Kidney (tissue), 14 donors: Measurements from ENCODE around the gene AIFM1. TPM values are rescaled to one million over a fixed set of nuclear protein-coding genes. Genes with fewer than 3 reads are reported as not detected.
A peak's percentile ranks its signal among the peaks of the same experiment; 100 is the strongest.

Experiments used
- DNase-seq, 5 donors: peaks; one replicate each; pipeline ENCODE4 v3.0.0-alpha.2; 2013 to 2020
- FAIRE-seq: peaks from 2 replicates; lab custom pipeline; 2012; peaks lifted over from hg19 to GRCh38; lab: Jason Lieb, UNC
- H3K27ac ChIP-seq, 2 donors: one replicate each; pipeline ENCODE4 v1.7.0; 2013; ENCODE audit warnings: low read depth in 2 of 2, low read length in 2 of 2, inconsistent platforms in 1 of 2
- H3K27me3 ChIP-seq: one replicate; pipeline ENCODE4 v1.7.1; 2013; ENCODE audit warnings: low read length, inconsistent platforms; ENCODE audit not compliant: control insufficient read depth, insufficient read depth
- H3K36me3 ChIP-seq, 3 donors: one replicate each; pipeline versions ENCODE4 v1.7.0 to v1.7.1; 2013; ENCODE audit warnings: low read length in 3 of 3, control low read depth in 1 of 3, inconsistent platforms in 1 of 3; ENCODE audit not compliant: insufficient read depth in 3 of 3, control insufficient read depth in 2 of 3
- H3K4me1 ChIP-seq, 3 donors: one replicate each; pipeline versions ENCODE4 v1.7.0 to v1.7.1; 2013; ENCODE audit warnings: low read length in 3 of 3, inconsistent platforms in 1 of 3, low read depth in 1 of 3; ENCODE audit not compliant: control insufficient read depth in 2 of 3, insufficient read depth in 2 of 3
- H3K4me3 ChIP-seq, 3 donors: one replicate each; pipeline versions ENCODE4 v1.7.0 to v1.8.1; 2013; ENCODE audit warnings: low read length in 3 of 3, control low read depth in 1 of 3, inconsistent platforms in 1 of 3
- H3K9ac ChIP-seq, 3 donors: one replicate each; pipeline versions ENCODE4 v1.7.0 to v1.7.1; 2013; ENCODE audit warnings: low read length in 3 of 3, control low read depth in 1 of 3, inconsistent platforms in 1 of 3
- H3K9me3 ChIP-seq, 3 donors: one replicate each; pipeline versions ENCODE4 v1.7.0 to v1.7.1; 2013; ENCODE audit warnings: low read length in 3 of 3, control low read depth in 1 of 3, inconsistent platforms in 1 of 3; ENCODE audit not compliant: control insufficient read depth in 2 of 3, insufficient read depth in 1 of 3
- CTCF ChIP-seq: IDR thresholded peaks from 3 replicates; pipeline ENCODE4 v1.5.1; 2012; ENCODE audit warnings: mild to moderate bottlenecking, moderate library complexity, borderline replicate concordance; ENCODE audit not compliant: insufficient read depth; ENCODE audit errors: extremely low read depth
- intact Hi-C: fragments of 100-400 bp; cut with DNase I; formaldehyde crosslinking; loops from one replicate; pipeline ENCODE4 v1.11.1; 2022
- polyA plus RNA-seq: library from polyadenylated mRNA; stranded (reverse); fragments of 350-450 nt; fragmentation: Illumina TruSeq; extraction: RNeasy Lipid Tissue Mini Kit (QIAGEN cat#74804); gene quantifications from one replicate; pipeline ENCODE4 v1.2.3, GENCODE V29; 2014; ENCODE audit warnings: low read depth, low replicate concordance; ENCODE audit not compliant: insufficient read depth
- total RNA-seq: library from RNA; stranded (reverse); fragmentation: NEBNext Ultra II Directional; extraction: Animal tissue kit (Norgen Biotek cat#: 25700); gene quantifications from one replicate; pipeline ENCODE4 v1.2.1, GENCODE V29; 2021
- donor health status: control.
- donor health status: control.
- donor health status: control.
- donor health status: control.
- donor health status: control.
- donor health status: DM: yes; HTN: yes; CAD: no.
- donor health status: Normal renal cell carcinoma (clear cell type).

AIFM1 gene
- total and polyA plus RNA-seq, 2 donors from 2014 or later = 55.0 to 255 TPM

- TF ChIP-seq CTCF = no peak
- no peaks in the 10 kb centered on the region for H3K36me3 ChIP-seq
- FAIRE-seq (no peak), DNase-seq (no peak)
- H3K9me3 ChIP-seq = no peaks in the 10 kb centered on the region
- no peak overlapping the region for H3K4me3 ChIP-seq
- no peak overlapping the region for H3K9ac ChIP-seq
- H3K4me1 ChIP-seq = peaks cover 0 to 10% (median 0%) of the 10 kb centered on the region in 3 donors
- intact Hi-C loops = no loop called here
- H3K27me3 ChIP-seq = no peaks in the 10 kb centered on the region
- no peak overlapping the region for H3K27ac ChIP-seq
Observed at GRCh38 chrX:130083656-130084382, 81.8 kb downstream of the AIFM1 start.

GRCh38 chrX:130083107-130083490 is 82.5 kb downstream of the AIFM1 start:
- no peak overlapping the region for H3K27ac ChIP-seq
- DNase-seq = peak in 4 of 5 donors; percentile 50 to 75 (median 68)
- H3K9me3 ChIP-seq = no peaks in the 10 kb centered on the region
- TF ChIP-seq CTCF = no peak
- no peaks in the 10 kb centered on the region for H3K27me3 ChIP-seq
- intact Hi-C loops = no loop called here
- H3K4me1 ChIP-seq = peaks cover 0 to 10% (median 0%) of the 10 kb centered on the region in 3 donors
- H3K9ac ChIP-seq = no peak overlapping the region
- no peaks in the 10 kb centered on the region for H3K36me3 ChIP-seq
- H3K4me3 ChIP-seq = no peak overlapping the region
- FAIRE-seq = no peak

DNA sequence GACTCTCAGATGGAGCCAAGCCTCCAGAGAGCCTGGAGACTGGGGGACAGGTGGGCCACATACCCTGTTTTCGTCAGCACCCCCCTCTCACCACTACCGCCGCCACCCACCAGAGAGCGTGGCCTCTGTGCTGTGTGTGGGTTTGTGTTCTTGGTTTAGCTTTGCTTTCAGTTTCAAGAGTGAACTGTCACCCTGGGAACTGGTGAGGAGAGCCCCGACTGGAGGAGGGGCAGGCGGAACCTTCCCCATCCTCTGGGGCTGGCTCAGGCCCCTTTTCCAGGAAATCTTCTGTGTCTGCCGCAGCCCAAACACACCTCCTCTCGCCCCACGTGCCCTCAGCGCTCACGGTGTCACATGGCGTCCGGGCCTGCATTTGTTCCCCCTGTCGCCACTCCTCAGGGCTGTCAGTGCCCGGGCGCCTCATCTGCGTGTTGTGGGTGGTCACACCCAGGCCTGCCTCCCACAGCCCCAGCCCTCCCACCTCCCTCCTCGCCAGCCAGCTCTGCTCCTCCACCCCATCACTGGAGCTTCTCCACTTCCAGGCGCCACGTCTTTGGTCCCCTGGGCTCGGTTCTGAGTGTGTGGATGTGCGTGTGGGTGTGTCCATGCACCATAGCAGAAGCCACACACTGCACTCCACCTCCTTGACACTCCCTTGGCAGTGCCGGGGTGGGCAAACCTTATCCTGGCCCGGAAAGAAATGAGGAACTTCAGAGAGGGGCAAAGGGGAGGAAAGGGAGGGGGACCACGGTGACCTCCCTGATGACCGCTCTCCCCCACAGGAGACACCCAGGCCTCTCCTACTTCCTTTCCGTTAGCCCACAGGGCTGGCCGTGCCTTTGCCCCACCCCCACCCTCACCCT is 83.2 kb downstream of the AIFM1 start:
- intact Hi-C loops = no loop called here
- no peaks in the 10 kb centered on the region for H3K9me3 ChIP-seq
- H3K36me3 ChIP-seq = no peaks in the 10 kb centered on the region
- TF ChIP-seq CTCF = no peak
- no peak overlapping the region for H3K9ac ChIP-seq
- no peak for FAIRE-seq
- H3K4me1 ChIP-seq = peaks cover 0 to 10% (median 0%) of the 10 kb centered on the region in 3 donors
- H3K27ac ChIP-seq = peak overlapping the region in 1 of 2 donors; percentile 48
- no peaks in the 10 kb centered on the region for H3K27me3 ChIP-seq
- H3K4me3 ChIP-seq = no peak overlapping the region
- DNase-seq = peak; percentile 35 to 87 (median 50)
